ENCODE measurements around the gene MAGI2.
"Not testable (repeated sequence)": the region's sequence is repeated elsewhere in the genome, so short reads cannot be mapped to it uniquely, and the experiment has no call there.

The MAGI2 gene

GRCh38 chr7:78018641-78019446 lies 1434.6 kb downstream of the MAGI2 start:
- peak; percentile 27 for DNase-seq

- no peak for DNase-seq
These were observed 1435.8 kb downstream of the MAGI2 start for GRCh38 chr7:78017591-78018100.

- no peak for DNase-seq
These were observed 1437.8 kb downstream of the MAGI2 start for GRCh38 chr7:78015574-78016260.

GRCh38 chr7:78014401-78014800 lies 1439.1 kb downstream of the MAGI2 start:
- no peak for DNase-seq

- no peak for DNase-seq
These were observed 1440.1 kb downstream of the MAGI2 start for GRCh38 chr7:78013386-78013785.

GRCh38 chr7:78011642-78012041 lies 1441.8 kb downstream of the MAGI2 start:
- no peak for DNase-seq

GRCh38 chr7:78007231-78007630 lies 1446.2 kb downstream of the MAGI2 start:
- DNase-seq: no peak

GRCh38 chr7:78006063-78006755 lies 1447.3 kb downstream of the MAGI2 start:
- no peak for DNase-seq

GRCh38 chr7:78002715-78003114 lies 1450.8 kb downstream of the MAGI2 start:
- DNase-seq: no peak

- no peak for DNase-seq
These were observed 1451.4 kb downstream of the MAGI2 start for GRCh38 chr7:78002021-78002420.

- not testable (repeated sequence) for DNase-seq
These were observed 1454.3 kb downstream of the MAGI2 start for GRCh38 chr7:77999168-77999567.

- DNase-seq: no peak
These were observed 1457.8 kb downstream of the MAGI2 start for GRCh38 chr7:77995717-77996116.

GRCh38 chr7:77993838-77994237 lies 1459.6 kb downstream of the MAGI2 start:
- no peak for DNase-seq

- DNase-seq: no peak
These were observed 1461.8 kb downstream of the MAGI2 start for GRCh38 chr7:77991656-77992055.

GRCh38 chr7:77989981-77990566 lies 1463.4 kb downstream of the MAGI2 start:
- no peak for DNase-seq

GRCh38 chr7:77985974-77986339 lies 1467.5 kb downstream of the MAGI2 start:
- DNase-seq: no peak

GRCh38 chr7:77985232-77985973 lies 1468.1 kb downstream of the MAGI2 start:
- DNase-seq: no peak

GRCh38 chr7:77983973-77984372 lies 1469.5 kb downstream of the MAGI2 start:
- DNase-seq: no peak

GRCh38 chr7:77982926-77983550 lies 1470.4 kb downstream of the MAGI2 start:
- DNase-seq: no peak

- no peak for DNase-seq
These were observed 1473.3 kb downstream of the MAGI2 start for GRCh38 chr7:77980087-77980713.

- peak; percentile 16 for DNase-seq
These were observed 1474.2 kb downstream of the MAGI2 start for GRCh38 chr7:77979219-77979618.

Data from fibroblast of skin of back (primary cell).